ENCODE results near the gene DCST2. TPM values are rescaled to one million over a fixed set of nuclear protein-coding genes. Genes with fewer than 3 reads are reported as not detected.

The DCST2 gene
- total and polyA plus RNA-seq, 10 of the 15 experiments (the other 5 are each of a cell fraction or from before 2014, with no cell fraction given), result 0.33 to 0.41 (median 0.36) TPM; not detected in 7

- Histone ChIP-seq H3K4me3 (no peak overlapping the region), H3K4me1 (ENCODE audit: control insufficient read depth, insufficient read depth, low read length) (peaks cover 42% of the 10 kb centered on the region), H3K9ac (ENCODE audit: control insufficient read depth, insufficient read depth, low read length) (no peak overlapping the region), H2AFZ (ENCODE audit: control insufficient read depth, low read depth, low read length) (no peak overlapping the region), H3K27ac (ENCODE audit: control insufficient read depth, insufficient read depth) (no peak overlapping the region), H3K9me3 (replicated peaks; ENCODE audit: control insufficient read depth, insufficient read depth, low read length) (no peaks in the 10 kb centered on the region), H3K4me2 (ENCODE audit: control insufficient read depth, insufficient read depth) (no peak overlapping the region), H4K20me1 (ENCODE audit: control insufficient read depth, insufficient read depth) (no peaks in the 10 kb centered on the region), H3K36me3 (ENCODE audit: control insufficient read depth in 2 of 2, insufficient read depth in 2 of 2, low read length in 1 of 2) (no peaks in the 10 kb centered on the region), H3K27me3 (replicated peaks in 1 of 2; ENCODE audit: control insufficient read depth in 2 of 2, insufficient read depth in 2 of 2, low read length in 1 of 2) (peaks cover 23 to 26% of the 10 kb centered on the region in 2 experiments), H3K79me2 (ENCODE audit: control insufficient read depth, insufficient read depth, low read length) (no peaks in the 10 kb centered on the region)
- WGBS (ENCODE audit: insufficient coverage, insufficient replicate concordance, low lambda C conversion rate, missing lambda C conversion rate), result 21% methylated on average over 6 of the region's 6 CpGs
- FAIRE-seq (no peak), ATAC-seq (no peak), DNase-seq (ENCODE audit: low read depth, low spot score) (no peak)
- RAD21 ChIA-PET (ENCODE audit: unreplicated experiment), result interaction anchor here (1.2 to 1.6 kb wide), 2 partner anchors 19 to 21 kb away, joined by 3 to 4 read pairs; partner anchors contain the start of gene EFNA4
- no peak for TF ChIP-seq RB1 (IDR thresholded peaks at IDR 0.05; ENCODE audit: borderline replicate concordance)
- TF ChIP-seq EZH2 (IDR thresholded peaks at IDR 0.05; ENCODE audit: borderline replicate concordance, control insufficient read depth, low read depth, low read length), result no peak
- no peak for TF ChIP-seq LARP7 (IDR thresholded peaks at IDR 0.05)
- TF ChIP-seq YY1 (IDR thresholded peaks at IDR 0.05; ENCODE audit: low read depth, low read length), result no peak
- TF ChIP-seq CBFB (IDR thresholded peaks at IDR 0.05; ENCODE audit: low read depth), result no peak
- TF ChIP-seq FOS (IDR thresholded peaks at IDR 0.05; ENCODE audit: borderline replicate concordance, extremely low read depth, insufficient read length), result no peak
- no peak for TF ChIP-seq SP1 (IDR thresholded peaks at IDR 0.05; ENCODE audit: low read depth, low read length)
- TF ChIP-seq BHLHE40 (IDR thresholded peaks at IDR 0.05; ENCODE audit: borderline replicate concordance in 1 of 2, low read depth in 2 of 2, low read length in 1 of 2), result no peak
- no peak for TF ChIP-seq NR2F1 (conservative IDR thresholded peaks at IDR 0.05)
- TF ChIP-seq CBX5 (IDR thresholded peaks at IDR 0.05; ENCODE audit: low read depth), result no peak
- TF ChIP-seq SUZ12 (IDR thresholded peaks at IDR 0.05; ENCODE audit: unreplicated experiment), result no peak
- in situ Hi-C loops (cut with MboI) (no loop called here), intact Hi-C loops (cut with micrococcal nuclease; ENCODE audit: unreplicated experiment) (loop anchor here (10.0 kb wide), 1 partner anchor 598 kb away; no protein-coding TSS in a partner anchor)
- BruUV-seq (replicated peaks), result no TSS peak
- SMC1A ChIA-PET (ENCODE audit: uncharacterized antibody, unreplicated experiment), result interaction anchor here (1.0 kb wide), 1 partner anchor 21 kb away, joined by 3 read pairs; no protein-coding TSS in a partner anchor
- CTCF ChIA-PET, result interaction anchor here (3.4 to 5.5 kb wide), 2 partner anchors 12 to 22 kb away, joined by 23 to 195 read pairs; partner anchors contain the start of gene EFNA4
- POLR2A ChIA-PET, result no interaction called here
Observed at GRCh38 chr1:155083052-155083541, 49.5 kb upstream of the DCST2 start.
